ENCODE measurements around the gene C2CD2. TPM values are rescaled to one million over a fixed set of nuclear protein-coding genes. Genes with fewer than 3 reads are reported as not detected.

Gene C2CD2
- total and polyA plus RNA-seq, 12 donors: 175 to 439 (median 284) TPM

DNA sequence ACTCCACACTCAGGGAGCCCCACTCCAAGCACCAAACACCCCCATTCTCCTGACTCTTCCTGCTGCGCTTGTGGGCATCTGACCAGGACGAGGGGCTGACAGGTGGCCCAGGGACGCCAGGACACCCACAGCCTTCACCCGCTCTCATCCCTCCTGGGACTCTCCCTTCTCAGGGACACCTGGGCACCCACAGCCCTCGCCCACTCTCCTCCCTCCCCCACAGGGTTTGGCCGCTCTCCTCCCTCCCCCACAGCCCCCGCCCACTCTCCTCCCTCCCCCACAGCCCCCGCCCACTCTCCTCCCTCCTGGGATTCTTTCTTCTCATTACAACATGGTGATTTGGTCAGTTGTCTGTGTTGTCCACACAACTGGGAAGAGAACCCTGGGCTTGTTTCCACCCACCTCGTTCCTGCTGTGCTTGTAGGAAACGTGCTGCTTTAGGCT, 118.1 kb downstream of the C2CD2 start:
- intact Hi-C loops (cut with DNase I): no loop called here
- TF ChIP-seq CTCF (IDR thresholded peaks at IDR 0.05) (no peak), POLR2A (IDR thresholded peaks at IDR 0.05) (no peak)
- Histone ChIP-seq H3K27ac (no peak overlapping the region), H3K9me3 (replicated peaks in 1 of 3) (no peaks in the 10 kb centered on the region), H3K4me3 (no peak overlapping the region), H3K27me3 (no peaks in the 10 kb centered on the region), H3K4me1 (replicated peaks in 1 of 2) (no peaks in the 10 kb centered on the region), H3K36me3 (replicated peaks in 1 of 2) (peaks cover 0 to 19% of the 10 kb centered on the region in 2 donors)
- 75 to 96% (median 85%) methylated on average over 8 to 10 of the region's 10 CpGs for WGBS, 4 donors
- no peak for DNase-seq

Small RNA genes within 50 kb of the gene (small RNA-seq; reads per million reads assigned to genes)
- 0 reads per million in 2 donors for gene RF00334

Other genes with a start within 250 kb of the C2CD2 start
- gene RIPK4, start 187.0 kb downstream of the C2CD2 start, total RNA-seq: under 1 TPM in 4 of 9 donors, not detected in 5; 0.07 to 0.18 (median 0.15) TPM
- gene RIPK4, start 187.0 kb downstream of the C2CD2 start, polyA plus RNA-seq: under 1 TPM; 0.04 to 0.16 (median 0.07) TPM
- gene PRDM15, start 74.7 kb downstream of the C2CD2 start, total RNA-seq: 1 to 10 TPM; 3.4 to 6.7 (median 4.3) TPM
- gene PRDM15, start 74.7 kb downstream of the C2CD2 start, polyA plus RNA-seq: 1 to 10 TPM; 2.9 to 6.4 (median 3.5) TPM
- 10 to 100 TPM in 8 of 9 donors, 1 to 10 TPM in 1; 9.5 to 39.1 (median 14.6) TPM for gene ZBTB21, start 56.3 kb upstream of the C2CD2 start, total RNA-seq
- 10 to 100 TPM in 1 of 3 donors, 1 to 10 TPM in 2; 6.8 to 10.2 (median 7.6) TPM for gene ZBTB21, start 56.3 kb upstream of the C2CD2 start, polyA plus RNA-seq
- gene UMODL1, start 117.3 kb upstream of the C2CD2 start, total RNA-seq: under 1 TPM in 2 of 9 donors, not detected in 7; 0.10 to 0.17 TPM
- gene UMODL1, start 117.3 kb upstream of the C2CD2 start, polyA plus RNA-seq: under 1 TPM in 1 of 3 donors, not detected in 2; 0.79 TPM

Measured in adrenal gland (tissue), 12 donors.